Activated CD4-positive, alpha-beta T cell treated with anti-CD3 and anti-CD28 coated beads, Interleukin-2, amount 10 ng/mL, durations not matched to agents 24 days and 14 days (primary cell): ENCODE measurements around the gene RABGEF1. TPM values are rescaled to one million over a fixed set of nuclear protein-coding genes. Genes with fewer than 3 reads are reported as not detected.
"Not testable (repeated sequence)": the region's sequence is repeated elsewhere in the genome, so short reads cannot be mapped to it uniquely, and the experiment has no call there.

ENCODE experiments used
- DNase-seq: peaks from one replicate; pipeline ENCODE4 v3.0.0; 2022
- H3K27ac Mint-ChIP-seq: one replicate; pipeline ENCODE4 v1.8.0; 2022; ENCODE audit warnings: mild to moderate bottlenecking, mixed read lengths
- H3K27me3 Mint-ChIP-seq: one replicate; pipeline ENCODE4 v1.8.0; 2022; ENCODE audit warnings: mixed read lengths
- H3K36me3 Mint-ChIP-seq: one replicate; pipeline ENCODE4 v1.8.0; 2022; ENCODE audit warnings: low read depth, mild to moderate bottlenecking, mixed read lengths
- H3K4me1 Mint-ChIP-seq: one replicate; pipeline ENCODE4 v1.8.0; 2021; ENCODE audit warnings: mixed read lengths
- H3K4me3 Mint-ChIP-seq: one replicate; pipeline ENCODE4 v1.8.0; 2022; ENCODE audit warnings: mild to moderate bottlenecking, moderate library complexity, mixed read lengths
- H3K9me3 Mint-ChIP-seq: one replicate; pipeline ENCODE4 v1.8.0; 2021; ENCODE audit warnings: mixed read lengths
- intact Hi-C: fragments of 100-400 bp; cut with micrococcal nuclease; formaldehyde crosslinking; loops from one replicate; pipeline ENCODE4 v1.15.1; 2023
- total RNA-seq: library from RNA; stranded (reverse); gene quantifications from 2 replicates; pipeline ENCODE4 v1.2.3, GENCODE V29; 2022

RABGEF1 gene
- total RNA-seq, 1 donor from 2014 or later: 23.8 TPM

- DNase-seq: no peak
- peaks cover 6% of the 10 kb centered on the region for H3K9me3 Mint-ChIP-seq
- no peak overlapping the region for H3K27ac Mint-ChIP-seq
- peaks cover 21% of the 10 kb centered on the region for H3K36me3 Mint-ChIP-seq
- intact Hi-C loops: no loop called here
- H3K27me3 Mint-ChIP-seq: no peaks in the 10 kb centered on the region
- H3K4me3 Mint-ChIP-seq: no peak overlapping the region
- H3K4me1 Mint-ChIP-seq: no peaks in the 10 kb centered on the region
Measured at GRCh38 chr7:66720561-66720960, 20.0 kb upstream of the RABGEF1 start.

DNA sequence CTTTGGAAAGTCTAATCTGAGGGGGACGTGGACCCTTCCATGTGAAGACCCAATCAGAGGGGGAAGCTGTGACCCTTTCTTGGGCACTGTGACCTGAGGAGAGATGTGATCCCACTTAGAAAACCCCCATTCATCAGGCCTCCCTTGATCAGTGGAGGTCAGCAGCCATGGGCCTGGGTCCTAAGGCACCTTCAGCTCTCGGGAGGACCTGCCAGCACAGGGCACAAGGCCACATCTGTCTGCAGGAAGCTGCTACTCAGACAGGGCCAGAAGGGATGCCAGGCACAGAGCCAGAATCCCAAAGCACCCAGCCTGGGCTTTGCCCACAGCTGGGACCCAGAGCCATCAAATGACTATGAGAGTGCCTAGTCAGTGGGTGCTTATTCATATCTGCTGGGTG lies 14.7 kb upstream of the RABGEF1 start:
- Mint-ChIP-seq H3K9me3 (peaks cover 6% of the 10 kb centered on the region), H3K4me1 (no peaks in the 10 kb centered on the region), H3K4me3 (no peak overlapping the region), H3K27me3 (no peaks in the 10 kb centered on the region), H3K27ac (no peak overlapping the region), H3K36me3 (peaks cover 23% of the 10 kb centered on the region)
- intact Hi-C loops: no loop called here
- DNase-seq: no peak

DNA sequence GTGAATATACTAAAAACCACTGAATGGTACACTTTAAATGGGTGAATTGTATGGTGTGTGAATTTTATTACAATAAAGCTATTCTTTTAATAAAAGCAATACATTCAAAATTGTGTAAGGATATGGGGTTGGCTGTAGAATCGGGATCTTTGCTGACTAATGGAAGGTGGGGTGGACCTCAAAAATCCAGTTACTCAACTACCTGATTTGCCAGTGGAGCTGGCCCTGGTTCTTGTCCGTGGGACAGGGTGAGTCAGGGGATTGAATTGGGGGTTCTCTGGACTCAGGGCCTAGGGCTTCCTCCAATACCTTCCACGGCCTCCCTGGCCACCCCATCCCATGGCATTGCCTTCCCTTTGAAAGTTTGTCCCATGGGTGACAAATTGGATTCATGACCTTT lies 13.5 kb upstream of the RABGEF1 start:
- no peak overlapping the region for H3K4me3 Mint-ChIP-seq
- intact Hi-C loops: no loop called here
- H3K36me3 Mint-ChIP-seq: peaks cover 23% of the 10 kb centered on the region
- H3K27me3 Mint-ChIP-seq: no peaks in the 10 kb centered on the region
- H3K9me3 Mint-ChIP-seq: peaks cover 6% of the 10 kb centered on the region
- DNase-seq: no peak
- no peak overlapping the region for H3K27ac Mint-ChIP-seq
- no peaks in the 10 kb centered on the region for H3K4me1 Mint-ChIP-seq

GRCh38 chr7:66728571-66728970 lies 12.0 kb upstream of the RABGEF1 start:
- peaks cover 6% of the 10 kb centered on the region for H3K9me3 Mint-ChIP-seq
- intact Hi-C loops: no loop called here
- no peak for DNase-seq
- H3K27ac Mint-ChIP-seq: peak overlapping the region; percentile 29
- no peaks in the 10 kb centered on the region for H3K27me3 Mint-ChIP-seq
- peaks cover 20% of the 10 kb centered on the region for H3K36me3 Mint-ChIP-seq
- H3K4me3 Mint-ChIP-seq: no peak overlapping the region
- H3K4me1 Mint-ChIP-seq: no peaks in the 10 kb centered on the region

GRCh38 chr7:66729274-66729673 lies 11.3 kb upstream of the RABGEF1 start:
- H3K27ac Mint-ChIP-seq: peak overlapping the region; percentile 0

DNA sequence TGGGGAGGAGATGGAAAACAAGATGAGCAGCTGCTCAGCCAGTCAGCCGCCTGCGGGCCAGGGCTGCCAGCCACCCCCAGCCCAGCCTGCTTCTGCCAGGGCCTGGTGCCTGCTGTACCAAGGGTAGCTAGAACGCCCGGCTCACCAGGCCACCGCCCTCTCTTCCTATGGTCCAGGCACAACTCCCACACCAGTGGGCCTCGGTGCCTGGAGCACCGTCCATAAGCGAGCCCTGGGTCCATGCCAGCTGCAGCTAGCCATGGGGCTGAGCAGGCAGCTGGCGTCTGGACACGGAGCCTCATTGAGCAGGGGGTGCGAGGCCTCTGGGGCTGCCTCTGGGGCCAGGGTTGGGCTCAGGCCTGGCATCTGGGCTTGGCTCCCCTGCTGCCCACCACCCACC lies 8.5 kb upstream of the RABGEF1 start:
- Mint-ChIP-seq H3K4me3 (no peak overlapping the region), H3K27ac (no peak overlapping the region), H3K9me3 (peaks cover 9% of the 10 kb centered on the region), H3K27me3 (no peaks in the 10 kb centered on the region), H3K4me1 (peaks cover 7% of the 10 kb centered on the region), H3K36me3 (peaks cover 25% of the 10 kb centered on the region)
- no peak for DNase-seq
- intact Hi-C loops: no loop called here

More at GRCh38 chr7:66729274-66729673, 11.3 kb upstream of the RABGEF1 start:
- Mint-ChIP-seq H3K36me3 (peaks cover 17% of the 10 kb centered on the region), H3K4me3 (no peak overlapping the region), H3K9me3 (peaks cover 6% of the 10 kb centered on the region), H3K4me1 (no peaks in the 10 kb centered on the region), H3K27me3 (no peaks in the 10 kb centered on the region)
- no peak for DNase-seq
- intact Hi-C loops: no loop called here

DNA sequence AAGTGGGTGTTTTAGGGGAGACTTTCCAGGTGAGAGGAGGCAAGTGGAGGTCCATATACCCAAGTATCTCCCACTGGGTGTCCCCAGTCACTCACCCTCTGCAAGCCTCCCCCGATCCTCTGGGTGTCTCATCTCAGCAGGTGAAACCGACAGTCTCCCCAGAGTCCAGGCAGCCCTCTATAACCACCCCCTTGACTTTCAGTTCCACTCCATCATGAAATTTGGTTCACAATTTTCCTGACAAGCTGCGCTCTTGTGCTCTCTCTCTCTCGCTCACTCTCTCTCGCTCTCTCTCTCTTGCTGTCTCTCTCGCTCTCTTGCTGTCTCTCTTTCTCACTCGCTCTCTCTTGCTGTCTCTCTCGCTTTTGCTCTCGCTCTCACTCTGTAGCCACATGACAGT lies 8.1 kb upstream of the RABGEF1 start:
- no peak overlapping the region for H3K4me3 Mint-ChIP-seq

GRCh38 chr7:66734006-66734405 lies 6.5 kb upstream of the RABGEF1 start:
- H3K4me3 Mint-ChIP-seq: no peak overlapping the region
- no peak for DNase-seq
- H3K27me3 Mint-ChIP-seq: no peaks in the 10 kb centered on the region
- H3K36me3 Mint-ChIP-seq: peaks cover 27% of the 10 kb centered on the region
- H3K27ac Mint-ChIP-seq: no peak overlapping the region
- H3K4me1 Mint-ChIP-seq: peaks cover 10% of the 10 kb centered on the region
- H3K9me3 Mint-ChIP-seq: peaks cover 9% of the 10 kb centered on the region
- intact Hi-C loops: no loop called here

More for the DNA sequence above, 8.1 kb upstream of the RABGEF1 start:
- H3K27ac Mint-ChIP-seq: no peak overlapping the region
- peaks cover 9% of the 10 kb centered on the region for H3K9me3 Mint-ChIP-seq
- H3K27me3 Mint-ChIP-seq: no peaks in the 10 kb centered on the region
- peaks cover 8% of the 10 kb centered on the region for H3K4me1 Mint-ChIP-seq
- intact Hi-C loops: no loop called here
- no peak for DNase-seq
- H3K36me3 Mint-ChIP-seq: peaks cover 28% of the 10 kb centered on the region

GRCh38 chr7:66735154-66735553 lies 5.4 kb upstream of the RABGEF1 start:
- H3K27ac Mint-ChIP-seq: no peak overlapping the region
- peaks cover 9% of the 10 kb centered on the region for H3K9me3 Mint-ChIP-seq
- no peak overlapping the region for H3K4me3 Mint-ChIP-seq
- DNase-seq: no peak
- intact Hi-C loops: no loop called here
- peaks cover 14% of the 10 kb centered on the region for H3K4me1 Mint-ChIP-seq
- peaks cover 29% of the 10 kb centered on the region for H3K36me3 Mint-ChIP-seq
- H3K27me3 Mint-ChIP-seq: no peaks in the 10 kb centered on the region

DNA sequence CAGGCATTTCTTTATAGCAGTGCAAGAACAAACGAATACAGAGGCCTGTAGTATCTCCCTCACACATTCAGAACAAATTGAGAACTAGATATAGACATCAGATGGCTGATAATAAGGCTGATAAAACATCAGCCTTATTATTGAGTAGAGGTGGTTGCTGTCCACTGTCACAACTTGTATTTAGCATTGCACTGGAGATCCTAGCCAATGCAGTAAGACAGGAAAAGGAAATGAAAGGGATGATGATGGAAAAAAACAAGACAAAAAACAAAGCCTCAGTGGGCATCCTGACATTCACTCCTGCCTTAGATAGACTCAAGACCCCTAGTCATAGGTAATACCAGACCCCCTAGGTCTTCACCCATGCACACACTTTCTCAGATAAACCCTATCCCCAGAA lies 4.7 kb upstream of the RABGEF1 start:
- no peak for DNase-seq
- Mint-ChIP-seq H3K4me1 (peaks cover 15% of the 10 kb centered on the region), H3K9me3 (peaks cover 9% of the 10 kb centered on the region), H3K36me3 (peaks cover 32% of the 10 kb centered on the region), H3K4me3 (no peak overlapping the region), H3K27me3 (no peaks in the 10 kb centered on the region), H3K27ac (no peak overlapping the region)
- intact Hi-C loops: no loop called here

DNA sequence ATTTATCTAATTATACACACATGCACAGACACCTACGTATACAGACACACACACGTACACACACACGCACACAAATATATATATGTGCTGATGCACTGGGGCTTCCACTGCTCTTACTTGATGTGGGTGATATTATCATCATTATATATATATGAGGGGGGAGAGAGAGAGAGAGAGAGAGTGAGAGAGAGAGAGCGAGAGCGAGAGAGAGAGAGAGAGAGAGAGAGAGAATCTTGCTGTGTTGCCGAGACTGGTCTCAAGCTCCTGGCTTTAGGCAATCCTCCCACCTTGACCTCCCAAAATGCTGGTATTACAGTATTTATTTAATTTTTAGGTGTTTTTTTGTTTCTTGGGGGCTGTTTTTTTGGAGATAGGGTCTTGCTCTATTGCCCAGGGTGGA lies 3.6 kb upstream of the RABGEF1 start:
- H3K9me3 Mint-ChIP-seq: peaks cover 9% of the 10 kb centered on the region
- intact Hi-C loops: no loop called here
- no peak overlapping the region for H3K4me3 Mint-ChIP-seq
- DNase-seq: no peak
- H3K4me1 Mint-ChIP-seq: peaks cover 18% of the 10 kb centered on the region
- peaks cover 32% of the 10 kb centered on the region for H3K36me3 Mint-ChIP-seq
- no peak overlapping the region for H3K27ac Mint-ChIP-seq
- no peaks in the 10 kb centered on the region for H3K27me3 Mint-ChIP-seq

DNA sequence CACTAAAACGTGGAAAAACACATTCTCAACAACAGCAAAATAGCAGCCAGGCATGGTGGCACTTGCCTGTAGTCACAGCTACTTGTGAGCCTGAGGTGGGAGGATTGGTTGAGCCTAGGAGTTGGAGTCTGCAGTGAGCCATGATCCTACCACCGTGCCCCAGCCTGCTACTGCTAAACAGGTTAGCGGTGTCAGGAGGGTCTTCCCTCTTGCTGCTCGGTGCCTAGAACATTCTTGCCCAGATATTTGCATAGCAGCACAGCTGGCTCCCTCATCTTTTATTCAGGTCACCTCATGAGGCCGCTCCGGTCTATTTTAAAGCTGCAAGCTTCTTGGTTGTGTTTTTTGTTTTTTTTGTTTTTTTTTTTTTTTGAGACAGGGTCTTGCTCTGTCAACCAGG lies 2.9 kb upstream of the RABGEF1 start:
- no peak for DNase-seq
- H3K27me3 Mint-ChIP-seq: no peaks in the 10 kb centered on the region
- peaks cover 32% of the 10 kb centered on the region for H3K36me3 Mint-ChIP-seq
- intact Hi-C loops: no loop called here
- peaks cover 23% of the 10 kb centered on the region for H3K4me1 Mint-ChIP-seq
- no peak overlapping the region for H3K27ac Mint-ChIP-seq
- H3K4me3 Mint-ChIP-seq: no peak overlapping the region
- H3K9me3 Mint-ChIP-seq: peaks cover 9% of the 10 kb centered on the region

DNA sequence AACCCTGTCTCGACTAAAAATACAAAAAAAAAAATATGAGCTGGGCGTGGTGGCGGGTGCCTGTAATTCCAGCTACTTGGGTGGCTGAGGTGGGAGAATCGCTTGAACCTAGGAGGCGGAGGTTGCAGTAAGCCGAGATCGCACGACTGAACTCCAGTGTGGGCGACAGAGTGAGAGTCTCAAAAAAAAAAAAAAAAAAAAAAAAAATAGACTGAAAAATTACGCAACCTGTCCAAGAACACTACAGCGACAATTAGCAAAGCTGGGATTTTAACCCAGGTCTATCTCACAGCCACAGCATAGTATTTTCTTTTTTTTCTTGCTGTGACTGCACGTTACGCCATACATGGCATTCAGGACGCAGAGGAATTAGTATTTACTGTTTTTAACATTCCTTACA lies 1.1 kb upstream of the RABGEF1 start:
- H3K27ac Mint-ChIP-seq: peak overlapping the region; percentile 97
- H3K4me3 Mint-ChIP-seq: peak overlapping the region; percentile 97
- intact Hi-C loops: no loop called here
- H3K27me3 Mint-ChIP-seq: no peaks in the 10 kb centered on the region
- H3K4me1 Mint-ChIP-seq: peaks cover 24% of the 10 kb centered on the region
- peaks cover 32% of the 10 kb centered on the region for H3K36me3 Mint-ChIP-seq
- peaks cover 9% of the 10 kb centered on the region for H3K9me3 Mint-ChIP-seq
- no peak for DNase-seq

DNA sequence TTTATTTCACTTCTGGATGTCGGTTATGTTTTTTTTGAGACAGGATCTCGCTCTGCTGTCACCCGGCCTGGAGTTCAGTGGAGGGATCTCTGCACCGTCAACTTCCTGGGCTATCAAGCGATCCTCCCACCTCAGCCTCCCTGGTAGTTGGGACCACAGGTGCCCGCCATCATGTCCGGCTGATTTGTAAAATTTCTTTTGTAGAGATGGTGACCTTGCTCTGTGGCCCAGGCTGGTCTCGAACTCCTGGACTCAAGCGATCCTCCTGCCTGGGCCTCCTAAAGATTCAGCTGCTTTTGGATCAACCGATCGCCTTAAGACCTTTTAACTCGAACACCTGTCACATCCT lies 606 bp upstream of the RABGEF1 start:
- H3K4me3 Mint-ChIP-seq: peak overlapping the region; percentile 97
- no peaks in the 10 kb centered on the region for H3K27me3 Mint-ChIP-seq
- peaks cover 24% of the 10 kb centered on the region for H3K4me1 Mint-ChIP-seq
- peaks cover 32% of the 10 kb centered on the region for H3K36me3 Mint-ChIP-seq
- DNase-seq: no peak
- H3K9me3 Mint-ChIP-seq: peaks cover 9% of the 10 kb centered on the region
- peak overlapping the region; percentile 97 for H3K27ac Mint-ChIP-seq
- intact Hi-C loops: loop anchor here (1.0 to 5.0 kb wide), 10 partner anchors 19 to 257 kb away; partner anchors contain the start of genes KCTD7, TMEM248 and TYW1

DNA sequence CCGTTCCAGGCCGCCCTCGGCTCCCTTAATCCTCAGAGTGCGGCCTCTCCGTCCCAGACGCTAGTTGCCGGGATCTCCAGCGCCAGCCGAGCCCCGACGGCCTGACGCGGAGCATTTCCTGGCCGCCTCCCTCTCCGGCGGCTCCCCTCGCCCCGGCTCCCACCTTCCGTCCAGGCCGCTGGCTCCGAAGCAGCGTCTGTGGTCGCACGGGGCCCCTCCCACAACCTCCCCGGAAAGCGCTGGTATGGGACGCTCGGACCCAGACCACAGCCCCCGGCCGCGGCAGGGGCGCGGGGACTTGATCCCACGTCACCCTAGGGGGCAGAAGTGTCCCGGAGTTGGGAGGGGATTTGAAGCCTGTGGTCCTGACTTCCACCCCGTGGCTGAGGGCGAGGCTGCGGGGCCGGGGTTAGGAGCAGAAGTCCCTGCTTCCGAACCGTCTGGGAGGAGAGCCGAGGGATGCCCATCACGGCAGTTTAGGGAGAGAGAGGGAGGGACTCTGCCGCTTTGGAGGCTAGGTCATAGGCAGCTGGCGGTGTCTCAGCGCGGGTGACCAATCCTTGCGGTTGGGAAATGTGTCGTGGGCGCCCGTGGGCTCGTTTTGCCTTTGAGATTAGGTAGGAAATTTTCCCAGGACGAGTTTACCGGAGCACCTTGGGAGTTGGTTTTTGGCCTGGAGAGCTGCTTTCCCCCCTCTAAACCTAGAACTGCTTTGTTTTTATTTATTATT lies 612 bp downstream of the RABGEF1 start:
- peak overlapping the region; percentile 97 for H3K4me3 Mint-ChIP-seq
- not testable (repeated sequence) for H3K9me3 Mint-ChIP-seq, H3K27me3 Mint-ChIP-seq
- intact Hi-C loops: loop anchor here (1.0 to 5.0 kb wide), 10 partner anchors 18 to 256 kb away; partner anchors contain the start of genes KCTD7, TMEM248 and TYW1
- peaks cover 23% of the 10 kb centered on the region for H3K4me1 Mint-ChIP-seq
- peak; percentile 86 for DNase-seq
- peak overlapping the region; percentile 81 for H3K27ac Mint-ChIP-seq
- H3K36me3 Mint-ChIP-seq: peaks cover 21% of the 10 kb centered on the region
